GM18907 (cell line): ENCODE results near the gene MED15.
"Not testable (repeated sequence)": the region's sequence is repeated elsewhere in the genome, so short reads cannot be mapped to it uniquely, and the experiment has no call there.

Experiments used
- ATAC-seq: cut with Tn5 transposase; IDR thresholded peaks from one replicate; pipeline ENCODE4 v1.9.1; 2021; ENCODE audit warnings: mild to moderate bottlenecking, moderate library complexity; ENCODE audit not compliant: unreplicated experiment

The MED15 gene

GRCh38 chr22:20530368-20531153 lies 23.2 kb downstream of the MED15 start:
- no peak for ATAC-seq

- no peak for ATAC-seq
Measured at GRCh38 chr22:20531154-20531403, 23.7 kb downstream of the MED15 start.

GRCh38 chr22:20531404-20532201 lies 24.2 kb downstream of the MED15 start:
- ATAC-seq = no peak

- no peak for ATAC-seq
Measured at GRCh38 chr22:20532256-20532993, 25.0 kb downstream of the MED15 start.

GRCh38 chr22:20533095-20533878 lies 25.9 kb downstream of the MED15 start:
- no peak for ATAC-seq

- no peak for ATAC-seq
Measured at GRCh38 chr22:20533879-20534265, 26.5 kb downstream of the MED15 start.

- ATAC-seq = no peak
Measured at GRCh38 chr22:20536590-20537324, 29.3 kb downstream of the MED15 start.

- ATAC-seq = no peak
Measured at GRCh38 chr22:20537325-20537756, 29.9 kb downstream of the MED15 start.

- ATAC-seq = no peak
Measured at GRCh38 chr22:20537983-20538382, 30.6 kb downstream of the MED15 start.

GRCh38 chr22:20538875-20539274 lies 31.5 kb downstream of the MED15 start:
- not testable (repeated sequence) for ATAC-seq

- ATAC-seq = no peak
Measured at GRCh38 chr22:20542055-20542454, 34.6 kb downstream of the MED15 start.

GRCh38 chr22:20542736-20543135 lies 35.3 kb downstream of the MED15 start:
- ATAC-seq = no peak

- ATAC-seq = not testable (repeated sequence)
Measured at GRCh38 chr22:20545318-20545634, 37.9 kb downstream of the MED15 start.

- no peak for ATAC-seq
Measured at GRCh38 chr22:20545681-20546521, 38.5 kb downstream of the MED15 start.

GRCh38 chr22:20546541-20546950 lies 39.1 kb downstream of the MED15 start:
- ATAC-seq = no peak

GRCh38 chr22:20547029-20547428 lies 39.6 kb downstream of the MED15 start:
- ATAC-seq = no peak

GRCh38 chr22:20548806-20549205 lies 41.4 kb downstream of the MED15 start:
- no peak for ATAC-seq

- no peak for ATAC-seq
Measured at GRCh38 chr22:20549232-20549841, 41.9 kb downstream of the MED15 start.
